ENCODE data around the gene CAMK1G. TPM values are rescaled to one million over a fixed set of nuclear protein-coding genes. Genes with fewer than 3 reads are reported as not detected.

The CAMK1G gene
- total RNA-seq, 2 donors from 2014 or later = 0.18 to 1.6 TPM

DNA sequence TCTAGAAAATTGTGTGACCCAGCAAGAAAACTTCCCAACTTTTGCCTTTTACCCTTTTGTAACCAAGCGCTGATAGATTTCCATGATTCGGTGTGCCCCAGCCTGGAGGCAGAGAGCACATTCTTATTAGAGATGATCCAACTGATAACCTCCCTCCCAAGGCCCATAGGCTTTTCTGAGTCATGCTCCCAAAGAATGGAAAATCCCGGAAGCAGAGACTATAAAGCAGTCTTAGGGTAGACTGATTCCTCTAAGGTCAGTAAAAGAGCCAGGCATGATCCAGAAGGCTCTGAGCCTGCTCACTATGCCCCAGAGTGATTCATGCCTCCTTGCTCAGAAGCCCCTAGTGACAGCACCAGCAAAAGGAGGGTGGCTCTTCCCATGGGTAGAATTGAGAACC is 4.3 kb downstream of the CAMK1G start:
- Histone ChIP-seq H3K27ac (no peak overlapping the region), H3K4me3 (no peak overlapping the region), H3K9me3 (no peaks in the 10 kb centered on the region), H3K4me1 (replicated peaks) (peaks cover 4% of the 10 kb centered on the region), H3K27me3 (replicated peaks; ENCODE audit: insufficient read depth) (no peaks in the 10 kb centered on the region), H3K36me3 (no peaks in the 10 kb centered on the region)
- TF ChIP-seq CTCF (IDR thresholded peaks at IDR 0.05) = no peak
- no peak for DNase-seq (ENCODE audit: low spot score)
- intact Hi-C loops (cut with DNase I) = no loop called here
- WGBS = 71% methylated on average over 3 of the region's 3 CpGs

DNA sequence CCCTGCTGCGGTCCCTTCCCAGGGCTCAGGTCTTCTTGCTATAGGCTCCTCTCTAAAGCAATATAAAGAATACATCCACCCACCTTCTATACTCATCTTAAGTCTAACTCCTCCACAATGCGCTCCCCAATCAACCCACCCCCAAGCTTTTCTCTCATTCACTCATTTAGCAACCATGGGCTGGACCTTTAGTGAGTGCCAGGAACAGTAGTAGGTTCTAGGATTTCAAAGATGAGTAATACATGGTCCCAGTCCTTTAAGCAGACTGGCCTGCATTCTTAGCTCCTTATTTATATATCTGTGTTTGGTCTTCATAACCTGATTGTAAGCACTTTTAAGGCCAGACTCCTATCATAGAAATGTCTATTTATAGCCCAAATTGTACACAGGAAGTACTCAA is 5.9 kb downstream of the CAMK1G start:
- Histone ChIP-seq H3K27me3 (replicated peaks; ENCODE audit: insufficient read depth) (no peaks in the 10 kb centered on the region), H3K4me3 (no peak overlapping the region), H3K9me3 (no peaks in the 10 kb centered on the region), H3K4me1 (replicated peaks) (peaks cover 4% of the 10 kb centered on the region), H3K36me3 (no peaks in the 10 kb centered on the region), H3K27ac (no peak overlapping the region)
- intact Hi-C loops (cut with DNase I) = no loop called here
- TF ChIP-seq POLR2A (IDR thresholded peaks at IDR 0.05) (no peak), POLR2AphosphoS5 (IDR thresholded peaks at IDR 0.05) (no peak), CTCF (IDR thresholded peaks at IDR 0.05) (no peak)
- 96% methylated on average over 2 of the region's 2 CpGs for WGBS
- DNase-seq (ENCODE audit: low spot score) = no peak

- TF ChIP-seq CTCF (IDR thresholded peaks at IDR 0.05) (no peak), POLR2A (IDR thresholded peaks at IDR 0.05) (no peak), POLR2AphosphoS5 (IDR thresholded peaks at IDR 0.05) (no peak)
- H3K27me3 ChIP-seq (replicated peaks; ENCODE audit: insufficient read depth) = no peaks in the 10 kb centered on the region
These were observed 6.3 kb downstream of the CAMK1G start for GRCh38 chr1:209589863-209590262.

DNA sequence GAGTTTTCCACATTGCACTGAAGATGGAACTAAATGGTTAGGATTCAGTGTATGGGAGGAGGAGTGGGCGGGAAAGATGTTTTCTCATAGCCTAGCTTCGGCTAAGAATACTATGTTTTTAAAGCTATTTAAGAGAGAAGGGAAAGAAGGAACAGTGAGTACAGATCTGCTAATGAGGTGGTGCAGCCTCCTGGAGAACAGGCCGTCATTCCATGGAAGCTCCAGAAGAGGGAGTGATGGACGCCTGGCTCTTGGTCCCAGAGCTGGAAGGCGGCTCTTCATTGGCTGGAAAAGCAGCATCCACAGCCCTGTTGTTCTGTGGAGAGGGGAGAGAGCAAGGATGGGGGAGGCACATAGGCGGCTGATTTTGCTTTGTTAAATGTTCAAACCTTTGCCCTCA is 6.9 kb downstream of the CAMK1G start:
- WGBS = 63% methylated on average over 6 of the region's 6 CpGs
- H3K27me3 ChIP-seq (replicated peaks; ENCODE audit: insufficient read depth) = no peaks in the 10 kb centered on the region
- intact Hi-C loops (cut with DNase I) = no loop called here

More at GRCh38 chr1:209589863-209590262, 6.3 kb downstream of the CAMK1G start:
- intact Hi-C loops (cut with DNase I) = no loop called here
- Histone ChIP-seq H3K9me3 (no peaks in the 10 kb centered on the region), H3K4me1 (replicated peaks) (peaks cover 4% of the 10 kb centered on the region), H3K4me3 (no peak overlapping the region), H3K36me3 (no peaks in the 10 kb centered on the region), H3K27ac (peak overlapping the region in 1 of 2 donors; percentile 3)
- DNase-seq (ENCODE audit: low spot score) = no peak
- 76% methylated on average over 6 of the region's 6 CpGs for WGBS

More for the DNA sequence above, 6.9 kb downstream of the CAMK1G start:
- Histone ChIP-seq H3K4me3 (no peak overlapping the region), H3K9me3 (no peaks in the 10 kb centered on the region), H3K4me1 (replicated peaks) (peaks cover 4% of the 10 kb centered on the region), H3K36me3 (no peaks in the 10 kb centered on the region), H3K27ac (no peak overlapping the region)
- DNase-seq (ENCODE audit: low spot score) = no peak
- TF ChIP-seq CTCF (IDR thresholded peaks at IDR 0.05) = peak in 1 of 4 experiments; percentile 27
- TF ChIP-seq POLR2AphosphoS5 (IDR thresholded peaks at IDR 0.05) = no peak

Measured in prostate gland (tissue), 2 donors.